Colonic mucosa (tissue), 4 donors: Measurements from ENCODE around the gene MINK1. TPM values are rescaled to one million over a fixed set of nuclear protein-coding genes. Genes with fewer than 3 reads are reported as not detected.

Experiments
- DNase-seq: peaks from one replicate; pipeline ENCODE4 v3.0.0-alpha.2; 2020
- H3K27ac ChIP-seq: fragments of 200-600 bp; one replicate; pipeline ENCODE4 v1.8.0; 2021
- H3K27me3 ChIP-seq: fragments of 200-600 bp; one replicate; pipeline ENCODE4 v1.8.0; 2021
- H3K36me3 ChIP-seq: fragments of 200-600 bp; one replicate; pipeline ENCODE4 v1.8.0; 2021
- H3K4me1 ChIP-seq: fragments of 200-600 bp; one replicate; pipeline ENCODE4 v1.8.0; 2021; ENCODE audit warnings: mild to moderate bottlenecking
- H3K4me3 ChIP-seq: fragments of 200-600 bp; one replicate; pipeline ENCODE4 v1.8.0; 2021
- H3K9ac ChIP-seq, 2 donors: one replicate each; pipeline ENCODE4 v1.7.0; 2013; ENCODE audit warnings: control low read depth in 2 of 2, low read depth in 2 of 2, low read length in 2 of 2
- H3K9me3 ChIP-seq: fragments of 200-600 bp; one replicate; pipeline ENCODE4 v1.8.0; 2021
- intact Hi-C: fragments of 100-400 bp; cut with DNase I; formaldehyde crosslinking; loops from one replicate; pipeline ENCODE4 v1.14.1; 2022
- total RNA-seq, 2 donors: library from RNA; stranded (reverse); fragmentation: NEBNext Ultra II Directional in 1 of 2; extraction: Animal tissue kit (Norgen Biotek cat#: 25700) in 1 of 2; gene quantifications; one replicate each; pipeline ENCODE4 v1.2.1, GENCODE V29; 2021
- TF ChIP-seq, protein P1 (sequence below): fragments of 200-600 bp; IDR thresholded peaks from one replicate; pipeline ENCODE4 v1.8.0; 2022; ENCODE audit warnings: antibody characterized with exemption, mild to moderate bottlenecking
- donor health status: healthy.
- donor health status: DM: no; HTN: no; CAD: no.
- donor health status: DM: no; HTN: no; CAD: no.

The MINK1 gene
- total RNA-seq, 2 donors from 2014 or later = 172 to 215 TPM

DNA sequence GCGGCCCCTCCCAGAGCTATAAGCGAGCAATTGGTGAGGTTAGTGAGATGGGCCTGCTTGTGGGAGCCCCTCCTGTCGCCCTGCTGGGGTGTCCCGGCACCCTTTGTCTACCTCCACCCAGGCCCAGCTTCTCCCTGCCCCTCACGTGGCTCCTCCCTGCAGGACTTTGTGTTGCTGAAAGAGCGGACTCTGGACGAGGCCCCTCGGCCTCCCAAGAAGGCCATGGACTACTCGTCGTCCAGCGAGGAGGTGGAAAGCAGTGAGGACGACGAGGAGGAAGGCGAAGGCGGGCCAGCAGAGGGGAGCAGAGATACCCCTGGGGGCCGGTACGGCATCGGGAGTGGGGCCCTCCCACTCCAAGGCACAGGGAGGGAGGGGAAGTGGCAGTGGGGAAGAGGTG is 60.1 kb downstream of the MINK1 start:
- intact Hi-C loops = no loop called here
- Histone ChIP-seq H3K27me3 (no peaks in the 10 kb centered on the region), H3K27ac (no peak overlapping the region), H3K9ac (no peak overlapping the region), H3K4me1 (no peaks in the 10 kb centered on the region), H3K36me3 (peaks cover 39% of the 10 kb centered on the region), H3K9me3 (no peaks in the 10 kb centered on the region), H3K4me3 (no peak overlapping the region)
- DNase-seq = no peak
- TF ChIP-seq, protein P1, sequence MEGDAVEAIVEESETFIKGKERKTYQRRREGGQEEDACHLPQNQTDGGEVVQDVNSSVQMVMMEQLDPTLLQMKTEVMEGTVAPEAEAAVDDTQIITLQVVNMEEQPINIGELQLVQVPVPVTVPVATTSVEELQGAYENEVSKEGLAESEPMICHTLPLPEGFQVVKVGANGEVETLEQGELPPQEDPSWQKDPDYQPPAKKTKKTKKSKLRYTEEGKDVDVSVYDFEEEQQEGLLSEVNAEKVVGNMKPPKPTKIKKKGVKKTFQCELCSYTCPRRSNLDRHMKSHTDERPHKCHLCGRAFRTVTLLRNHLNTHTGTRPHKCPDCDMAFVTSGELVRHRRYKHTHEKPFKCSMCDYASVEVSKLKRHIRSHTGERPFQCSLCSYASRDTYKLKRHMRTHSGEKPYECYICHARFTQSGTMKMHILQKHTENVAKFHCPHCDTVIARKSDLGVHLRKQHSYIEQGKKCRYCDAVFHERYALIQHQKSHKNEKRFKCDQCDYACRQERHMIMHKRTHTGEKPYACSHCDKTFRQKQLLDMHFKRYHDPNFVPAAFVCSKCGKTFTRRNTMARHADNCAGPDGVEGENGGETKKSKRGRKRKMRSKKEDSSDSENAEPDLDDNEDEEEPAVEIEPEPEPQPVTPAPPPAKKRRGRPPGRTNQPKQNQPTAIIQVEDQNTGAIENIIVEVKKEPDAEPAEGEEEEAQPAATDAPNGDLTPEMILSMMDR = no peak

GRCh38 chr17:4893721-4894560 is 60.8 kb downstream of the MINK1 start:
- Histone ChIP-seq H3K9ac (no peak overlapping the region), H3K4me1 (peaks cover 5% of the 10 kb centered on the region), H3K36me3 (peaks cover 39% of the 10 kb centered on the region), H3K27me3 (no peaks in the 10 kb centered on the region), H3K4me3 (no peak overlapping the region), H3K27ac (no peak overlapping the region), H3K9me3 (no peaks in the 10 kb centered on the region)
- no peak for DNase-seq
- TF ChIP-seq, protein P1 = no peak
- intact Hi-C loops = no loop called here

DNA sequence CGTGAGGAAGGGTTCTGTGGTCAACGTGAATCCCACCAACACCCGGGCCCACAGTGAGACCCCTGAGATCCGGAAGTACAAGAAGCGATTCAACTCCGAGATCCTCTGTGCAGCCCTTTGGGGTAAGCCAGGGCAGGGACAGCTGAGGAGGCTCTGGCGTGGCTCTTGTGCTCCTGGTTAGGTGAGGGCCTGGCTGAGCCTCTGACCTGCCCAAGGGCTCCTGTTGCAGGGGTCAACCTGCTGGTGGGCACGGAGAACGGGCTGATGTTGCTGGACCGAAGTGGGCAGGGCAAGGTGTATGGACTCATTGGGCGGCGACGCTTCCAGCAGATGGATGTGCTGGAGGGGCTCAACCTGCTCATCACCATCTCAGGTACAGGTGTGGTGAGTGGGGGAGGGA is 62.0 kb downstream of the MINK1 start:
- peaks cover 3% of the 10 kb centered on the region for H3K27me3 ChIP-seq
- H3K27ac ChIP-seq = no peak overlapping the region
- H3K4me3 ChIP-seq = no peak overlapping the region
- TF ChIP-seq, protein P1 = no peak
- no peaks in the 10 kb centered on the region for H3K9me3 ChIP-seq
- intact Hi-C loops = no loop called here
- peaks cover 6% of the 10 kb centered on the region for H3K4me1 ChIP-seq
- no peak overlapping the region for H3K9ac ChIP-seq
- no peak for DNase-seq
- H3K36me3 ChIP-seq = peaks cover 39% of the 10 kb centered on the region

GRCh38 chr17:4895657-4896331 is 62.7 kb downstream of the MINK1 start:
- TF ChIP-seq, protein P1 = no peak
- peaks cover 13% of the 10 kb centered on the region for H3K4me1 ChIP-seq
- DNase-seq = no peak
- intact Hi-C loops = no loop called here
- no peak overlapping the region for H3K27ac ChIP-seq
- no peak overlapping the region for H3K4me3 ChIP-seq
- peaks cover 3% of the 10 kb centered on the region for H3K27me3 ChIP-seq
- peaks cover 33% of the 10 kb centered on the region for H3K36me3 ChIP-seq
- no peak overlapping the region for H3K9ac ChIP-seq
- H3K9me3 ChIP-seq = no peaks in the 10 kb centered on the region

- DNase-seq = no peak
- no peaks in the 10 kb centered on the region for H3K9me3 ChIP-seq
- H3K4me1 ChIP-seq = peaks cover 14% of the 10 kb centered on the region
- intact Hi-C loops = no loop called here
- peaks cover 25% of the 10 kb centered on the region for H3K36me3 ChIP-seq
- H3K27me3 ChIP-seq = peaks cover 3% of the 10 kb centered on the region
- TF ChIP-seq, protein P1 = no peak
- no peak overlapping the region for H3K9ac ChIP-seq
- no peak overlapping the region for H3K4me3 ChIP-seq
- H3K27ac ChIP-seq = no peak overlapping the region
Observed at GRCh38 chr17:4896332-4897197, 63.4 kb downstream of the MINK1 start.
